Stomach (tissue), 9 donors: ENCODE results near the gene NPAS3. TPM values are rescaled to one million over a fixed set of nuclear protein-coding genes. Genes with fewer than 3 reads are reported as not detected.

Experiments used
- DNase-seq, 2 donors: peaks; one replicate each; pipeline versions ENCODE4 v3.0.0 to v3.0.0-alpha.2; 2013 to 2019
- H3K27ac ChIP-seq, 5 donors: fragments of 200-600 bp in 4 of 5; sonication (generic) in 4 of 5; one replicate each; pipeline ENCODE4 v1.5.1; 2013 to 2019; ENCODE audit warnings: mild to moderate bottlenecking in 1 of 5, moderate library complexity in 1 of 5
- H3K27me3 ChIP-seq, 3 donors: fragments of 200-600 bp; sonication (generic); one replicate each; pipeline ENCODE4 v1.5.1; 2017 to 2019; ENCODE audit warnings: mixed run types in 1 of 3
- H3K36me3 ChIP-seq, 4 donors: fragments of 200-600 bp; sonication (generic); 1 replicate in 3 of 4; 2 replicates in 1 of 4; pipeline ENCODE4 v1.5.1; 2016 to 2019
- H3K4me1 ChIP-seq, 4 donors: fragments of 200-600 bp; sonication (generic); one replicate each; pipeline ENCODE4 v1.5.1; 2016 to 2019
- H3K4me3 ChIP-seq, 4 donors: fragments of 200-600 bp; sonication (generic) in 3 of 4; one replicate each; pipeline ENCODE4 v1.5.1; 2016 to 2019; ENCODE audit warnings: mild to moderate bottlenecking in 1 of 4
- H3K9me3 ChIP-seq, 4 donors: fragments of 200-600 bp; sonication (generic); one replicate each; pipeline ENCODE4 v1.5.1; 2016 to 2019
- CTCF ChIP-seq, 7 experiments: fragments of 450-650 bp in 4 of 7; fragments of 200-600 bp in 3 of 7; sonication (generic) in 3 of 7; IDR thresholded peaks; one replicate each; pipeline ENCODE4 v1.5.1; 2016 to 2019; ENCODE audit warnings: antibody characterized with exemption in 7 of 7, control low read depth in 2 of 7, mild to moderate bottlenecking in 1 of 7
- EP300 ChIP-seq: sonication (generic); formaldehyde crosslinking; IDR thresholded peaks from one replicate; pipeline ENCODE4 v1.6.1; 2017; ENCODE audit warnings: antibody characterized with exemption
- POLR2A ChIP-seq, 4 donors: fragments of 450-650 bp; IDR thresholded peaks; one replicate each; pipeline ENCODE4 v1.6.1; 2016; ENCODE audit warnings: antibody characterized with exemption in 4 of 4, control low read depth in 2 of 4, mild to moderate bottlenecking in 1 of 4, moderate library complexity in 1 of 4
- POLR2AphosphoS5 ChIP-seq, 3 donors: sonication (generic); formaldehyde crosslinking; IDR thresholded peaks; one replicate each; pipeline ENCODE4 v1.6.1; 2016; ENCODE audit warnings: antibody characterized with exemption in 3 of 3
- WGBS, 5 donors: extraction: QIAGEN DNeasy Blood & Tissue Kit in 3 of 5; methylation state at CpG; one replicate each; pipeline versions ENCODE4 v1.1.5 to v1.1.7; 2013 to 2018; 5-methylcytosine and 5-hydroxymethylcytosine counted together
- intact Hi-C: fragments of 100-400 bp; cut with DNase I; formaldehyde crosslinking; loops from one replicate; pipeline ENCODE4 v1.15.1; 2023; ENCODE audit warnings: low total_unique reads
- polyA plus RNA-seq, 3 donors: library from polyadenylated mRNA; stranded (reverse); fragments of 200-250 nt; gene quantifications; one replicate each; pipeline ENCODE4 v1.2.3, GENCODE V29; 2013
- total RNA-seq, 5 donors: library from RNA; depleted of rRNA; stranded (reverse); fragments of >200 nt; gene quantifications; one replicate each; pipeline versions ENCODE4 v1.1.0 to v1.2.3, GENCODE V29; 2014 to 2016
- donor health status: healthy with polysubstance abuse.
- donor health status: Bipolar disorder and iron deficiency.
- donor health status: healthy.

Gene NPAS3
- total and polyA plus RNA-seq, 8 donors: under 0.01 to 7.9 (median 0.76) TPM; not detected in 1

- TF ChIP-seq EP300: no peak
- no peak for TF ChIP-seq POLR2A (IDR thresholded peaks at IDR 0.05)
- TF ChIP-seq POLR2AphosphoS5 (IDR thresholded peaks at IDR 0.05): no peak
- TF ChIP-seq CTCF (IDR thresholded peaks at IDR 0.05): no peak
- H3K4me1 ChIP-seq: no peaks in the 10 kb centered on the region
- H3K27me3 ChIP-seq: no peaks in the 10 kb centered on the region
- no peak overlapping the region for H3K27ac ChIP-seq
- no peaks in the 10 kb centered on the region for H3K9me3 ChIP-seq
- DNase-seq: no peak
- H3K4me3 ChIP-seq: no peak overlapping the region
- no peaks in the 10 kb centered on the region for H3K36me3 ChIP-seq
- intact Hi-C loops: no loop called here
- 78 to 87% (median 84%) methylated on average over 10 of the region's 10 CpGs for WGBS, 5 donors
Measured at GRCh38 chr14:33350366-33350990, 411.8 kb downstream of the NPAS3 start.

GRCh38 chr14:33352821-33353220 is 414.1 kb downstream of the NPAS3 start:
- H3K27ac ChIP-seq: no peak overlapping the region
- no peaks in the 10 kb centered on the region for H3K27me3 ChIP-seq
- no peak overlapping the region for H3K4me3 ChIP-seq
- no peak for DNase-seq
- no peaks in the 10 kb centered on the region for H3K36me3 ChIP-seq
- no peaks in the 10 kb centered on the region for H3K9me3 ChIP-seq
- no peak for TF ChIP-seq POLR2AphosphoS5 (IDR thresholded peaks at IDR 0.05)
- TF ChIP-seq CTCF (IDR thresholded peaks at IDR 0.05): no peak
- TF ChIP-seq POLR2A (IDR thresholded peaks at IDR 0.05): no peak
- no peak for TF ChIP-seq EP300
- intact Hi-C loops: no loop called here
- peaks cover 0 to 10% (median 2%) of the 10 kb centered on the region in 4 donors for H3K4me1 ChIP-seq

- DNase-seq: no peak
- H3K9me3 ChIP-seq: no peaks in the 10 kb centered on the region
- no peak overlapping the region for H3K27ac ChIP-seq
- H3K27me3 ChIP-seq: no peaks in the 10 kb centered on the region
- TF ChIP-seq CTCF (IDR thresholded peaks at IDR 0.05) (no peak), POLR2AphosphoS5 (IDR thresholded peaks at IDR 0.05) (no peak), POLR2A (IDR thresholded peaks at IDR 0.05) (no peak), EP300 (no peak)
- H3K4me3 ChIP-seq: no peak overlapping the region
- H3K36me3 ChIP-seq: no peaks in the 10 kb centered on the region
- 77 to 90% (median 84%) methylated on average over 2 of the region's 2 CpGs for WGBS, 5 donors
- peaks cover 0 to 10% (median 2%) of the 10 kb centered on the region in 4 donors for H3K4me1 ChIP-seq
- intact Hi-C loops: no loop called here
Measured at GRCh38 chr14:33356181-33356580, 417.5 kb downstream of the NPAS3 start.

GRCh38 chr14:33357225-33358010 is 418.7 kb downstream of the NPAS3 start:
- TF ChIP-seq POLR2A (IDR thresholded peaks at IDR 0.05) (no peak), EP300 (no peak), CTCF (IDR thresholded peaks at IDR 0.05) (no peak), POLR2AphosphoS5 (IDR thresholded peaks at IDR 0.05) (no peak)
- no peaks in the 10 kb centered on the region for H3K27me3 ChIP-seq
- DNase-seq: peak; percentile 61 to 78
- intact Hi-C loops: no loop called here
- 37 to 59% (median 41%) methylated on average over 8 of the region's 8 CpGs for WGBS, 5 donors
- no peak overlapping the region for H3K4me3 ChIP-seq
- no peaks in the 10 kb centered on the region for H3K36me3 ChIP-seq
- peaks cover 0 to 10% (median 2%) of the 10 kb centered on the region in 4 donors for H3K4me1 ChIP-seq
- H3K9me3 ChIP-seq: no peaks in the 10 kb centered on the region
- H3K27ac ChIP-seq: no peak overlapping the region
